ENCODE data around the gene SMG9. TPM values are rescaled to one million over a fixed set of nuclear protein-coding genes. Genes with fewer than 3 reads are reported as not detected.

SMG9 gene
- total and polyA plus RNA-seq, 2 of the 4 experiments (the other 2 are of a cell fraction): 4.8 to 24.3 TPM

DNA sequence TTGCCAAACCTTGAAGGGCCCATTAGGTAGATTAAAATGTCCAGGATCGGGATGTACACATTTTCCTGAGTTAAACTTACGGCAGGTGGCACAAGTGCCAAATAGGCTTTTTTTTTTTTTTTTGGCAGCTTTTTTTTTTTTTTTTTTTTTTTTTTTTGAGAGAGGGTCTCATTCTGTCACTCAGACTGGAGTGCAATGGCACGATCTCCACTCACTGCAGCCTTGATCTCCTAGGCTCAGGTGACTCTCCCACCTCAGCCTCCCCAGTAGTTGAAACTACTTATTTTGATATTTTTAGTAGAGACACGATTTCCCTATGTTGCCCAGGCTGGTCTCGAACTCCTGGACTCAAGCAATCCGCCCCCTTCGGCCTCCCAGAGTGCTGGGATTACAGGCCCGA lies 29.9 kb downstream of the SMG9 start:
- no peak overlapping the region for H2AK5ac ChIP-seq (ENCODE audit: low read depth, low read length)
- no peaks in the 10 kb centered on the region for H3K79me1 ChIP-seq (ENCODE audit: low read depth in 1 of 2, low read length in 2 of 2)
- no peak overlapping the region for H4K91ac ChIP-seq (ENCODE audit: insufficient read depth, low read depth, low read length)
- no peak for TF ChIP-seq CHD1 (IDR thresholded peaks at IDR 0.05; ENCODE audit: low read depth, low read length)
- TF ChIP-seq RFX5 (IDR thresholded peaks at IDR 0.05; ENCODE audit: low read depth, low read length): no peak
- TF ChIP-seq SMC3 (IDR thresholded peaks at IDR 0.05; ENCODE audit: low read depth, low read length): no peak
- no peak for TF ChIP-seq POLR2A (IDR thresholded peaks at IDR 0.05; ENCODE audit: low read depth, low read length)
- TF ChIP-seq, protein P1, sequence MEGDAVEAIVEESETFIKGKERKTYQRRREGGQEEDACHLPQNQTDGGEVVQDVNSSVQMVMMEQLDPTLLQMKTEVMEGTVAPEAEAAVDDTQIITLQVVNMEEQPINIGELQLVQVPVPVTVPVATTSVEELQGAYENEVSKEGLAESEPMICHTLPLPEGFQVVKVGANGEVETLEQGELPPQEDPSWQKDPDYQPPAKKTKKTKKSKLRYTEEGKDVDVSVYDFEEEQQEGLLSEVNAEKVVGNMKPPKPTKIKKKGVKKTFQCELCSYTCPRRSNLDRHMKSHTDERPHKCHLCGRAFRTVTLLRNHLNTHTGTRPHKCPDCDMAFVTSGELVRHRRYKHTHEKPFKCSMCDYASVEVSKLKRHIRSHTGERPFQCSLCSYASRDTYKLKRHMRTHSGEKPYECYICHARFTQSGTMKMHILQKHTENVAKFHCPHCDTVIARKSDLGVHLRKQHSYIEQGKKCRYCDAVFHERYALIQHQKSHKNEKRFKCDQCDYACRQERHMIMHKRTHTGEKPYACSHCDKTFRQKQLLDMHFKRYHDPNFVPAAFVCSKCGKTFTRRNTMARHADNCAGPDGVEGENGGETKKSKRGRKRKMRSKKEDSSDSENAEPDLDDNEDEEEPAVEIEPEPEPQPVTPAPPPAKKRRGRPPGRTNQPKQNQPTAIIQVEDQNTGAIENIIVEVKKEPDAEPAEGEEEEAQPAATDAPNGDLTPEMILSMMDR (conservative IDR thresholded peaks at IDR 0.05; ENCODE audit: low read depth, low read length): no peak
- no peak for TF ChIP-seq CEBPB (IDR thresholded peaks at IDR 0.05; ENCODE audit: low read depth, low read length)
- TF ChIP-seq MAZ (IDR thresholded peaks at IDR 0.05; ENCODE audit: borderline replicate concordance, low read depth, low read length): no peak
- no peak for TF ChIP-seq RAD21 (IDR thresholded peaks at IDR 0.05; ENCODE audit: low read length)
- no peak for TF ChIP-seq MAFK (IDR thresholded peaks at IDR 0.05; ENCODE audit: low read depth, low read length)
- no peak for TF ChIP-seq MXI1 (IDR thresholded peaks at IDR 0.05; ENCODE audit: borderline replicate concordance, low read depth, low read length)
- peaks cover 13% of the 10 kb centered on the region; the same call in 1 of the 2 replicates for H3K9me1 ChIP-seq (ENCODE audit: insufficient read depth, low read length)
- CTCF ChIA-PET: interaction anchor here (0.8 to 1.0 kb wide), 2 partner anchors 19 to 35 kb away, joined by 4 to 5 read pairs; no protein-coding TSS in a partner anchor
- H3K56ac ChIP-seq (ENCODE audit: extremely low read depth, insufficient read depth, low read length): no peak overlapping the region
- H2AK9ac ChIP-seq (replicated peaks; ENCODE audit: low read depth, low read length, poor library complexity): no peak overlapping the region
- H3K9ac ChIP-seq (ENCODE audit: low read depth, low read length): no peak overlapping the region
- no peak overlapping the region for H2BK20ac ChIP-seq (ENCODE audit: low read depth, low read length)
- H2AFZ ChIP-seq (replicated peaks; ENCODE audit: low read length, poor library complexity): no peak overlapping the region
- dilution Hi-C loops (cut with HindIII; ENCODE audit: low sequenced_read_pairs, unreplicated experiment) (no loop called here), in situ Hi-C loops (cut with MboI; ENCODE audit: low sequenced_read_pairs) (no loop called here), intact Hi-C loops (cut with micrococcal nuclease) (no loop called here)
- no peak overlapping the region for H3K4me3 ChIP-seq (ENCODE audit: insufficient read depth, low read depth, low read length)
- no peak overlapping the region for H3K4me2 ChIP-seq (ENCODE audit: low read depth, low read length)
- no peak overlapping the region for H3K27ac ChIP-seq (ENCODE audit: insufficient read depth, low read length)
- POLR2A ChIA-PET (ENCODE audit: unreplicated experiment): interaction anchor here (0.6 kb wide), 2 partner anchors 250 to 536 kb away, joined by 3 to 4 read pairs; no protein-coding TSS in a partner anchor
- H2BK120ac ChIP-seq (ENCODE audit: low read depth, low read length): no peak overlapping the region
- ATAC-seq (ENCODE audit: low read depth): no peak
- no peaks in the 10 kb centered on the region for H3K27me3 ChIP-seq (ENCODE audit: control insufficient read depth, insufficient read depth, low read length)
- no peaks in the 10 kb centered on the region for H3K4me1 ChIP-seq (ENCODE audit: control insufficient read depth, insufficient read depth, low read length)
- no peak overlapping the region for H3K18ac ChIP-seq (ENCODE audit: low read depth, low read length)
- H4K5ac ChIP-seq (ENCODE audit: low read depth, low read length): no peak overlapping the region
- no peak overlapping the region for H2BK15ac ChIP-seq (ENCODE audit: low read depth, low read length)
- no peak for DNase-seq
- H3K14ac ChIP-seq (replicated peaks; ENCODE audit: low read depth, low read length): no peak overlapping the region
- H3K4ac ChIP-seq (ENCODE audit: low read depth, low read length): no peak overlapping the region
- H4K20me1 ChIP-seq (ENCODE audit: insufficient read depth, low read length): no peaks in the 10 kb centered on the region
- no peak overlapping the region for H3K23ac ChIP-seq (ENCODE audit: low read depth, low read length)
- no peak overlapping the region for H2BK5ac ChIP-seq (ENCODE audit: low read depth, low read length, poor library complexity, severe bottlenecking)
- BruUV-seq (replicated peaks): no TSS peak
- no peaks in the 10 kb centered on the region for H3K9me3 ChIP-seq (ENCODE audit: control insufficient read depth, insufficient read depth, low read length)
- peaks cover 17% of the 10 kb centered on the region for H3K36me3 ChIP-seq (ENCODE audit: control insufficient read depth, insufficient read depth, low read length)
- 90% methylated on average over 2 of the region's 8 CpGs; no CpG with 5 or more reads in 1 of the 2 experiments for WGBS, 2 experiments (ENCODE audit: extremely low coverage in 2 of 2, insufficient read length in 1 of 2)
- H4K8ac ChIP-seq (ENCODE audit: low read depth in 2 of 2, low read length in 2 of 2): no peak overlapping the region
